WTC11 (cell line): Measurements from ENCODE around the gene IPP.

ENCODE experiments used
- ATF3 ChIP-seq: sonication (generic); formaldehyde crosslinking; conservative IDR thresholded peaks from 2 replicates; pipeline ENCODE4 v1.8.1; 2022; ENCODE audit warnings: mild to moderate bottlenecking, missing genetic modification reagents
- CTCF ChIP-seq: fragments of 200-600 bp; IDR thresholded peaks from 2 replicates; pipeline ENCODE4 v1.8.0; 2022; ENCODE audit warnings: antibody characterized with exemption
- RELA ChIP-seq: sonication (generic); formaldehyde crosslinking; IDR thresholded peaks from 2 replicates; pipeline ENCODE4 v1.8.1; 2022; ENCODE audit warnings: missing genetic modification reagents, mild to moderate bottlenecking, borderline replicate concordance
- TCF7 ChIP-seq: sonication (generic); formaldehyde crosslinking; IDR thresholded peaks from 2 replicates; pipeline ENCODE4 v1.8.0; 2022; ENCODE audit warnings: mild to moderate bottlenecking, low read depth, missing genetic modification reagents, moderate library complexity
- USF2 ChIP-seq: sonication (generic); formaldehyde crosslinking; IDR thresholded peaks from 2 replicates; pipeline ENCODE4 v1.8.1; 2023; ENCODE audit warnings: mild to moderate bottlenecking, missing genetic modification reagents, moderate library complexity
- ZBTB21 ChIP-seq: sonication (generic); formaldehyde crosslinking; IDR thresholded peaks from 2 replicates; pipeline ENCODE4 v1.8.1; 2023; ENCODE audit warnings: mild to moderate bottlenecking, missing genetic modification reagents, borderline replicate concordance
- ZBTB43 ChIP-seq: sonication (generic); formaldehyde crosslinking; IDR thresholded peaks from 2 replicates; pipeline ENCODE4 v1.8.1; 2023; ENCODE audit warnings: mild to moderate bottlenecking, missing genetic modification reagents
- ZNF121 ChIP-seq: sonication (generic); formaldehyde crosslinking; IDR thresholded peaks from 2 replicates; pipeline ENCODE4 v1.8.0; 2023; ENCODE audit warnings: missing genetic modification reagents

GRCh38 chr1:45793942-45794604 is 43.6 kb upstream of the IPP start:
- TF ChIP-seq CTCF (no peak), RELA (no peak), ZNF121 (CRISPR knock-in tag) (no peak), USF2 (CRISPR knock-in tag) (no peak), ZBTB21 (no peak), ZBTB43 (CRISPR knock-in tag) (no peak), TCF7 (CRISPR knock-in tag) (no peak), ATF3 (CRISPR knock-in tag) (no peak)
